DOHH2 (cell line): Measurements from ENCODE around the gene FBXW4.

Experiments used
- H3F3A ChIP-seq: fragments of 200-600 bp; sonication (generic), shearing (Covaris generic); 2 replicates; pipeline ENCODE4 v1.6.0; 2016; ENCODE audit warnings: antibody characterized with exemption, mild to moderate bottlenecking; ENCODE audit not compliant: control insufficient read depth, insufficient read depth
- H3K27ac ChIP-seq: fragments of 200-600 bp; sonication (generic); 2 replicates; pipeline ENCODE4 v1.5.1; 2014; ENCODE audit warnings: low read depth, mild to moderate bottlenecking, low read length, moderate library complexity
- H3K27me3 ChIP-seq: fragments of 200-600 bp; sonication (generic); 2 replicates; pipeline ENCODE4 v1.6.1; 2014; ENCODE audit warnings: mild to moderate bottlenecking, low read length, mixed read lengths; ENCODE audit not compliant: control insufficient read depth
- H3K36me3 ChIP-seq: fragments of 200-600 bp; sonication (generic); 2 replicates; pipeline ENCODE4 v1.6.1; 2014; ENCODE audit warnings: mild to moderate bottlenecking, low read length, moderate library complexity, mixed read lengths; ENCODE audit not compliant: control insufficient read depth
- H3K4me1 ChIP-seq: fragments of 200-600 bp; sonication (generic); 2 replicates; pipeline ENCODE4 v1.6.1; 2014; ENCODE audit warnings: mild to moderate bottlenecking, low read length, mixed read lengths; ENCODE audit not compliant: control insufficient read depth
- H3K4me2 ChIP-seq: fragments of 200-600 bp; sonication (generic); 2 replicates; pipeline ENCODE4 v1.6.0; 2014; ENCODE audit warnings: mild to moderate bottlenecking, low read length, moderate library complexity
- H3K4me3 ChIP-seq: fragments of 200-600 bp; sonication (generic); 2 replicates; pipeline ENCODE4 v1.5.1; 2014; ENCODE audit warnings: mild to moderate bottlenecking, low read length, mixed read lengths
- H3K79me2 ChIP-seq: fragments of 200-600 bp; sonication (generic); 2 replicates; pipeline ENCODE4 v1.6.1; 2014; ENCODE audit warnings: mild to moderate bottlenecking, low read length, mixed read lengths; ENCODE audit not compliant: control insufficient read depth
- H3K9me2 ChIP-seq: fragments of 200-600 bp; sonication (generic); replicated peaks from 2 replicates; pipeline ENCODE4 v1.6.1; 2014; ENCODE audit warnings: mild to moderate bottlenecking, low read length, mixed read lengths; ENCODE audit not compliant: control insufficient read depth
- H3K9me3 ChIP-seq: fragments of 200-600 bp; sonication (generic); 2 replicates; pipeline ENCODE4 v1.6.1; 2014; ENCODE audit warnings: antibody characterized with exemption, low read length, mixed read lengths; ENCODE audit not compliant: control insufficient read depth, insufficient read depth
- H4K20me1 ChIP-seq: fragments of 200-600 bp; sonication (generic); 2 replicates; pipeline ENCODE4 v1.6.0; 2014; ENCODE audit warnings: low read depth, mild to moderate bottlenecking, antibody characterized with exemption, low read length, moderate library complexity; ENCODE audit not compliant: control insufficient read depth, insufficient read depth
- CTCF ChIP-seq: fragments of 200-600 bp; sonication (generic); IDR thresholded peaks from one replicate; pipeline ENCODE4 v1.5.1; 2014; ENCODE audit warnings: antibody characterized with exemption, mild to moderate bottlenecking, low read depth, low read length; ENCODE audit not compliant: poor library complexity, severe bottlenecking
- EZH2phosphoT487 ChIP-seq: fragments of 200-600 bp; sonication (generic); IDR thresholded peaks from 2 replicates; pipeline ENCODE4 v1.6.1; 2017; ENCODE audit warnings: borderline replicate concordance, mild to moderate bottlenecking, antibody characterized with exemption, low read length, moderate library complexity, mixed read lengths

FBXW4 gene

GRCh38 chr10:101571271-101571925 lies 123.6 kb downstream of the FBXW4 start:
- Histone ChIP-seq H3K9me2 (no peaks in the 10 kb centered on the region), H3K27ac (no peak overlapping the region), H3K4me3 (no peak overlapping the region), H4K20me1 (no peaks in the 10 kb centered on the region; the same call in 1 of the 2 replicates), H3K4me2 (no peak overlapping the region), H3K27me3 (peaks cover 38% of the 10 kb centered on the region), H3K9me3 (no peaks in the 10 kb centered on the region), H3K79me2 (no peaks in the 10 kb centered on the region), H3K36me3 (no peaks in the 10 kb centered on the region), H3K4me1 (peaks cover 21% of the 10 kb centered on the region), H3F3A (no peaks in the 10 kb centered on the region)
- TF ChIP-seq EZH2phosphoT487 (no peak), CTCF (no peak)

GRCh38 chr10:101570428-101571270 lies 124.3 kb downstream of the FBXW4 start:
- Histone ChIP-seq H3K79me2 (no peaks in the 10 kb centered on the region), H3K4me1 (peaks cover 25% of the 10 kb centered on the region), H3K27ac (no peak overlapping the region), H3K4me3 (peak overlapping the region; percentile 80), H3K36me3 (no peaks in the 10 kb centered on the region), H3K9me2 (no peaks in the 10 kb centered on the region), H3F3A (no peaks in the 10 kb centered on the region), H3K4me2 (peak overlapping the region; percentile 96), H3K27me3 (peaks cover 45% of the 10 kb centered on the region), H3K9me3 (no peaks in the 10 kb centered on the region), H4K20me1 (no peaks in the 10 kb centered on the region; the same call in 1 of the 2 replicates)
- peak; percentile 21 for TF ChIP-seq CTCF
- TF ChIP-seq EZH2phosphoT487, result no peak

- H3K27me3 ChIP-seq, result peaks cover 53% of the 10 kb centered on the region
- no peak overlapping the region for H3K27ac ChIP-seq
Measured at GRCh38 chr10:101569622-101570427, 125.1 kb downstream of the FBXW4 start.

More at GRCh38 chr10:101569622-101570427, 125.1 kb downstream of the FBXW4 start:
- H3K9me3 ChIP-seq, result no peaks in the 10 kb centered on the region
- H3K9me2 ChIP-seq, result no peaks in the 10 kb centered on the region
- no peaks in the 10 kb centered on the region for H3K36me3 ChIP-seq
- no peaks in the 10 kb centered on the region for H3F3A ChIP-seq
- peak overlapping the region; percentile 96 for H3K4me2 ChIP-seq
- no peaks in the 10 kb centered on the region for H3K79me2 ChIP-seq
- no peaks in the 10 kb centered on the region; the same call in 1 of the 2 replicates for H4K20me1 ChIP-seq
- H3K4me1 ChIP-seq, result peaks cover 25% of the 10 kb centered on the region
- peak overlapping the region; percentile 80 for H3K4me3 ChIP-seq
- TF ChIP-seq EZH2phosphoT487 (no peak), CTCF (peak; percentile 72)
